ENCODE measurements around the gene ZFAND3. TPM values are rescaled to one million over a fixed set of nuclear protein-coding genes. Genes with fewer than 3 reads are reported as not detected.
"Not testable (repeated sequence)": the region's sequence is repeated elsewhere in the genome, so short reads cannot be mapped to it uniquely, and the experiment has no call there.

ZFAND3 gene
- total RNA-seq, 1 donor from 2014 or later = 131 TPM

DNA sequence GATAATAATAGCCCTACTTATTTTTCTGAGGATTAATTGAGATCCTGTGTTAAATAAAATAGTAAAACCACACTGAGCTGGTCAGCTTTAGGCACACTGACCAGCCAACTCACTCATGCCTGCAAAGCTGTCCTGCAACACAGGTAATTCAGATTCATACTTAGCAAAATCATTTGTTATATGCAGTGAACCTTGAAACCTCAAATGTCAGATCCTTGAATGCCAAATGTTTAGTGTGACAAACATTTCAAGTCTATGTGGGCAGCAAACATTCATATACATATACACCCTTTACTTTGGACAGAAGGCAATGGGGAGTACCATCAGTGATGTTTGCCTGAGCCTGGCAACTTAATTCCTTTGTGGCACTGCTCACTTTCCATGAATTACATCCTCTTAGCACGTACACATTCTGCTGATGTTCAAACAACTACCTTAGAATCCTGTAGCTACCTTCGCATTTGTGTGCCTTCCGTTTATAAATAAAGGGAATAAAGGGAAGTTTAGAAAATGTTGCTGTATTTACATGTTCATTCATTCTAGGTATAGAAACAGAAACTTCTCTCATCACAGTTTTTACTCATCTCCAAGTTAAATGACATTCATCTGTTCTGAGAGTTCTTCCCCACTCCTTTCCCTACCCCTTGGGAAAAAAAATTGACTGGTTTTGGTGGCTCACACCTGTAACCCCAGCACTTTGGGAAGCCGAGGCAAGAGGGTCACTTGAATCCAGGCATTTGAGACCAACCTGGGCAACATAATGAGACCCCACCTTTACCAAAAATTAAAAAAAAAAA, 140.8 kb downstream of the ZFAND3 start:
- no peak overlapping the region for H2AFZ ChIP-seq (ENCODE audit: low read depth, low read length)
- Mint-ChIP-seq H3K9me3 (ENCODE audit: unreplicated experiment) (peaks cover 8% of the 10 kb centered on the region), H3K4me3 (ENCODE audit: unreplicated experiment) (no peak overlapping the region), H3K27ac (ENCODE audit: unreplicated experiment) (no peak overlapping the region), H3K36me3 (ENCODE audit: low read depth, unreplicated experiment) (peaks cover 23% of the 10 kb centered on the region), H3K4me1 (ENCODE audit: low read depth, unreplicated experiment) (peaks cover 9% of the 10 kb centered on the region), H3K27me3 (ENCODE audit: low read depth, unreplicated experiment) (no peaks in the 10 kb centered on the region)
- TF ChIP-seq EZH2 (IDR thresholded peaks at IDR 0.05; ENCODE audit: insufficient read depth, low read length) = no peak
- TF ChIP-seq, protein P1, sequence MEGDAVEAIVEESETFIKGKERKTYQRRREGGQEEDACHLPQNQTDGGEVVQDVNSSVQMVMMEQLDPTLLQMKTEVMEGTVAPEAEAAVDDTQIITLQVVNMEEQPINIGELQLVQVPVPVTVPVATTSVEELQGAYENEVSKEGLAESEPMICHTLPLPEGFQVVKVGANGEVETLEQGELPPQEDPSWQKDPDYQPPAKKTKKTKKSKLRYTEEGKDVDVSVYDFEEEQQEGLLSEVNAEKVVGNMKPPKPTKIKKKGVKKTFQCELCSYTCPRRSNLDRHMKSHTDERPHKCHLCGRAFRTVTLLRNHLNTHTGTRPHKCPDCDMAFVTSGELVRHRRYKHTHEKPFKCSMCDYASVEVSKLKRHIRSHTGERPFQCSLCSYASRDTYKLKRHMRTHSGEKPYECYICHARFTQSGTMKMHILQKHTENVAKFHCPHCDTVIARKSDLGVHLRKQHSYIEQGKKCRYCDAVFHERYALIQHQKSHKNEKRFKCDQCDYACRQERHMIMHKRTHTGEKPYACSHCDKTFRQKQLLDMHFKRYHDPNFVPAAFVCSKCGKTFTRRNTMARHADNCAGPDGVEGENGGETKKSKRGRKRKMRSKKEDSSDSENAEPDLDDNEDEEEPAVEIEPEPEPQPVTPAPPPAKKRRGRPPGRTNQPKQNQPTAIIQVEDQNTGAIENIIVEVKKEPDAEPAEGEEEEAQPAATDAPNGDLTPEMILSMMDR (IDR thresholded peaks at IDR 0.05; ENCODE audit: insufficient read depth, low read depth, low read length) = no peak
- H3K9me3 ChIP-seq (ENCODE audit: insufficient read depth, low read depth, low read length) = no peaks in the 10 kb centered on the region
- H4K20me1 ChIP-seq (ENCODE audit: insufficient read depth, low read length) = peaks cover 98% of the 10 kb centered on the region
- no peaks in the 10 kb centered on the region for H3K4me1 ChIP-seq (ENCODE audit: insufficient read depth, low read length)
- H3K9ac ChIP-seq (ENCODE audit: low read length) = no peak overlapping the region
- H3K4me2 ChIP-seq (ENCODE audit: low read length) = no peak overlapping the region
- FAIRE-seq = no peak
- H3K79me2 ChIP-seq (ENCODE audit: insufficient read depth, low read length) = peaks cover 80% of the 10 kb centered on the region
- no peak for DNase-seq (ENCODE audit: low read depth)
- H3K36me3 ChIP-seq (ENCODE audit: insufficient read depth, low read length) = no peaks in the 10 kb centered on the region
- H3K27me3 ChIP-seq (ENCODE audit: insufficient read depth, low read length) = no peaks in the 10 kb centered on the region
- no peak overlapping the region for H3K4me3 ChIP-seq (ENCODE audit: insufficient read depth, low read depth, low read length)
- H3K27ac ChIP-seq (ENCODE audit: low read depth, low read length) = no peak overlapping the region

DNA sequence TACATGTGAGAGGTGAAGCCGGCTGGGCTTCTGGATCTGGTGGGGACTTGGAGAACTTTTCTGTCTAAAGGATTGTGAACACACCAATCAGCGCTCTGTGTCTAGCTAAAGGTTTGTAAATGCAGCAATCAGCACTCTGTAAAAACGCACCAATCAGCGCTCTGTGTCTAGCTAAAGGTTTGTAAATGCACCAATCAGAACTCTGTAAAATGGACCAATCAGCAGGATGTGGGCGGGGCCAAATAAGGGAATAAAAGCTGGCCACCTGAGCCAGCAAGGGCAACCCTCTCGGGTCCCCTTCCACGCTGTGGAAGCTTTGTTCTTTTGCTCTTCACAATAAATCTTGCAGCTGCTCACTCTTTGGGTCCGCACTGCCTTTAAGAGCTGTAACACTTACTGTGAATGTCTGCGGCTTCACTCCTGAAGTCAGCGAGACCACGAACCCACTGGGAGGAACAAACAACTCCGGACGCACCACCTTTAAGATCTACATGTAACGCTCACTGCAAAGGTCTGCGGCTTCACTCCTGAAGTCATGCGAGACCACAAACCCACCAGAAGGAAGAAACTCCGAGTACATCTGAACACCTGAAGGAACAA, 143.1 kb downstream of the ZFAND3 start:
- H2AFZ ChIP-seq (ENCODE audit: low read depth, low read length); H3K27ac ChIP-seq (ENCODE audit: low read depth, low read length); H3K9ac ChIP-seq (ENCODE audit: low read length); H3K9me3 ChIP-seq (ENCODE audit: insufficient read depth, low read depth, low read length); H3K27me3 ChIP-seq (ENCODE audit: insufficient read depth, low read length); H3K4me3 ChIP-seq (ENCODE audit: insufficient read depth, low read depth, low read length); H3K4me2 ChIP-seq (ENCODE audit: low read length); H3K27me3 Mint-ChIP-seq (ENCODE audit: low read depth, unreplicated experiment); H3K36me3 ChIP-seq (ENCODE audit: insufficient read depth, low read length); H3K27ac Mint-ChIP-seq (ENCODE audit: unreplicated experiment); FAIRE-seq; DNase-seq (ENCODE audit: low read depth); H3K4me3 Mint-ChIP-seq (ENCODE audit: unreplicated experiment); H3K4me1 ChIP-seq (ENCODE audit: insufficient read depth, low read length): not testable (repeated sequence)
- peaks cover 72% of the 10 kb centered on the region for H3K79me2 ChIP-seq (ENCODE audit: insufficient read depth, low read length)
- Mint-ChIP-seq H3K36me3 (ENCODE audit: low read depth, unreplicated experiment) (peaks cover 30% of the 10 kb centered on the region), H3K9me3 (ENCODE audit: unreplicated experiment) (peaks cover 11% of the 10 kb centered on the region), H3K4me1 (ENCODE audit: low read depth, unreplicated experiment) (peaks cover 26% of the 10 kb centered on the region)
- peaks cover 97% of the 10 kb centered on the region for H4K20me1 ChIP-seq (ENCODE audit: insufficient read depth, low read length)

DNA sequence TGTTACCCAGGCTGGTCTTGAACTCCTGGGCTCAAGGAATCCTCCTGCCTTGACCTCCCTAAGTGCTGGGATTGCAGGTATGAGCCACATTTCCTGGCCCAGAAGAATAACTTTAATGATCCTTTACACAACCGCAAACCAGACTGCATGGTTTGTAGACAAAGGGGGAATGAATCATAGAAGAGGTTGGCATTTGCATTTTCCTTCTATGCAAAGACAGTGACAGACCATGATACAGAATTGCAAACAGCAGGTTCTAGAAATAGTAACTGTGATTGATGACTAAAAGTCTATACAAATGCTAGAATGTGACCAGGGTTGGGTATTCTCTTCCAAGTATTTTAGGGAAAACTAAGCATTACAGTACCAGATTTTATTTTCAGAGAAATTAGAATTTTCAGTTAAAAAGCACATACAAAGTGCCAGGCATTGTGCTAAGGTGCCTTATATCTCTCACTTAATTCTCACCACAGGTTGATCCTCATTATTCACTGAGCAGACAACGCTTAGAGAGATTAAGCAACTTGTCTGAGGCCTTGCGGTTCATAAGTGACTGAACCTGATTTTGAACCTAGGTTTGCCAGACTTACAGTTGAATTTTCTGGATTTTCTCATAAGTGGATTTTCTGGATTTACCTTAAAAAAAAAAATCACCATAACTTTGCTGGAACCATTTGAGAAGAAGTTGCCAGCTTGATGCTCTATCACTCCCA, 146.6 kb downstream of the ZFAND3 start:
- Histone ChIP-seq H3K36me3 (ENCODE audit: insufficient read depth, low read length) (no peaks in the 10 kb centered on the region), H3K4me2 (ENCODE audit: low read length) (peak overlapping the region; percentile 43), H3K79me2 (ENCODE audit: insufficient read depth, low read length) (peaks cover 73% of the 10 kb centered on the region), H2AFZ (ENCODE audit: low read depth, low read length) (no peak overlapping the region), H3K27ac (ENCODE audit: low read depth, low read length) (peak overlapping the region; percentile 30), H4K20me1 (ENCODE audit: insufficient read depth, low read length) (peaks cover 93% of the 10 kb centered on the region), H3K27me3 (ENCODE audit: insufficient read depth, low read length) (no peaks in the 10 kb centered on the region), H3K9me3 (ENCODE audit: insufficient read depth, low read depth, low read length) (no peaks in the 10 kb centered on the region), H3K9ac (ENCODE audit: low read length) (no peak overlapping the region), H3K4me3 (ENCODE audit: insufficient read depth, low read depth, low read length) (no peak overlapping the region), H3K4me1 (ENCODE audit: insufficient read depth, low read length) (peaks cover 5% of the 10 kb centered on the region)
- TF ChIP-seq EZH2 (IDR thresholded peaks at IDR 0.05; ENCODE audit: insufficient read depth, low read length) = no peak
- TF ChIP-seq, protein P1 (IDR thresholded peaks at IDR 0.05; ENCODE audit: insufficient read depth, low read depth, low read length) = no peak
- peaks cover 11% of the 10 kb centered on the region for H3K9me3 Mint-ChIP-seq (ENCODE audit: unreplicated experiment)
- H3K4me1 Mint-ChIP-seq (ENCODE audit: low read depth, unreplicated experiment) = peaks cover 33% of the 10 kb centered on the region
- DNase-seq (ENCODE audit: low read depth) (peak; percentile 93), FAIRE-seq (peak; percentile 91)
- H3K36me3 Mint-ChIP-seq (ENCODE audit: low read depth, unreplicated experiment) = peaks cover 37% of the 10 kb centered on the region
- no peaks in the 10 kb centered on the region for H3K27me3 Mint-ChIP-seq (ENCODE audit: low read depth, unreplicated experiment)
- H3K27ac Mint-ChIP-seq (ENCODE audit: unreplicated experiment) = peak overlapping the region; percentile 41
- H3K4me3 Mint-ChIP-seq (ENCODE audit: unreplicated experiment) = peak overlapping the region; percentile 74

Measured in astrocyte (in vitro differentiated cells and primary cell).